ENCODE results near the gene RAPGEF4.

The RAPGEF4 gene

DNA sequence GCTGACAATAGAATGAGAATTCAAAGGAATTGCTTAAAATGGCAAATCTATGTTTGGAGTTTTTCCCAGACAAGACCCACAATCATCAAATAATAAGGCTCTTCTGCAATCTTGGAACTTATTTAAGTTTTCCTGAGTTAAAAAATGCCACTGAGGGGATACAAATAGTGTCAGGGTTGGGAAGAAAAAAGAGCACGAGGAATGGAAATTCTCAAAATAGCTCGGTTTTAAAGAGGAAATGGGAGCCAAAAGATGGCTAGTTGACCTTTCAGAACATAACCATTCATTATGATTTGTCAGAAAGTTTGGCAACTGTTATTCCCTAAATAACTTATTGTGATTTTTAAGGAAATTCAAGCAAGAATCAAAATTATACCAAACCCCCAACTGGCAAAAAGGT, 127.7 kb downstream of the RAPGEF4 start:
- DNase-seq = no peak

DNA sequence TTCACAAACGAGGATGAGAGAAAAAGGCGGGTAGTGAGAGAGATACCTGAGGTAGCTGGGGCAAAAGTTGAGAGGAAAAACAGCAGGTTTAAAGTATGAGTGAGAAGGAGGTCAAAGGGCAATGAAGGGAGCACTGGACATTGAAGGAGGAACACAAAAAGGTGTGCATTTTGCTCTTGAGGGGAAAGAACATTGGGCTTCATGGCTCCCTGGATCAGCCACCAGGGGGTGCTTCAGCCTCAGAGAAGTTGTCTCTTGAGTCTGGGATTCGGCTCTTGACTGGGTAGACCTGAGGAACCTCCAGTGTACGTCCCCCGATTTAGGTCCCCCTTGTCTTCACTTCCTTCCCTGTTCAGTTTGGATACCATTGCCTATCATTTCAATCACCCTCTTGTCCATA, 128.5 kb downstream of the RAPGEF4 start:
- DNase-seq = peak; percentile 29

DNA sequence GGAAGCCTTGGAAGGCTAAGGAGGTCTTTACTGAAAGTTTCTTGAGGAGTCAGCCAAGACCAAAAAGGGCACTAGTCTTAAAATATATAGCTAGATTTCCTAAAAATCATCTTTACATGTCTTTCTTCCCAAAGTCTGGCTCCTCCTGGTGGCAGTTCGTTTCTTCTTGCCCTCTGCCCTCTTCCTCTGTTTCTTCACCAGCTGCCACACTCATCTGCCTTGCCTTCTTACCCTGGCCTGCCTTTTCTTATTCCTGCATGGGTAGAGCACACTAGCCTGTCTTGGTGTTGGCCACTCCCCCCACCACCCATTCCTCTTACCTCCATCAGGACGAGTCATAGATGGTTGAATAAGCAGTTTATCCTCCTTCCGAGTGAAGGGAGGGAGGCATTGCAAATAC, 129.8 kb downstream of the RAPGEF4 start:
- DNase-seq = peak; percentile 11

DNA sequence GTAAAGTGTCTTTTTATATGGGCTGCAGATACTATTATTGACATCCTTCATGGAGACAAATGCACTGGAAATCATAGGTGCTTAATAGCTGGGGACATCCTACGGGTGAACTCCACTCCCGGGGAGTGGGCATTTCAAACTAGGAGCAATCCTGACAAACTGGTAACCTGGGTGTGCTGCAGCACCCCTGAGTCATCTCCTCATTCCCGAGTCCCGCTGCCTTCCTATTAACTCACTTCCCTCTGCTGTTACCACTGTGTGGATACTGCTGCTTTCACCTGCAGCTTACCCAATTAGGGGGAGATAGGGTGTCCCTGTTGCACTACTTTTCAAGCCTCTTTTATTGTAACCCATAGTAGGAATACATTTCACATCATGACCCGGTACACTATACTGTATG, 134.2 kb downstream of the RAPGEF4 start:
- no peak for DNase-seq

DNA sequence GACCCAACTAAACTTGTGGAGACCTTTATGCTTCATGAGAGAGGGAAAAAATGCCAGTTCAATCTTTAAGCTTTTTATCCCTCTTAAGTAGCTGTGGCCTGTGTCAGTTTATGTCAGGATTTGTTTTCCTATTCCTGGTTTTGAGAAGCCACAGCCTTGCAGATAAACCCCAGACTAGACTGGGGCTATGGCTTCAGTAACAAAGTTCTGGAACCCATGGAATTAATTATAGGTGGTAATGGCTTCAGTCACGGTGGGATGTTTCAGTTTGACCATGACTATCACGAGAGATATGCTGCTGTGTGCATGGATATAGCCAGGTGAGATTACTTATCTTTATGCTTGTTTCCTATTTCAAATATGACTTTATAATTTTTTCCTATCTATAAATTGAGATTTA, 134.8 kb downstream of the RAPGEF4 start:
- DNase-seq = no peak

DNA sequence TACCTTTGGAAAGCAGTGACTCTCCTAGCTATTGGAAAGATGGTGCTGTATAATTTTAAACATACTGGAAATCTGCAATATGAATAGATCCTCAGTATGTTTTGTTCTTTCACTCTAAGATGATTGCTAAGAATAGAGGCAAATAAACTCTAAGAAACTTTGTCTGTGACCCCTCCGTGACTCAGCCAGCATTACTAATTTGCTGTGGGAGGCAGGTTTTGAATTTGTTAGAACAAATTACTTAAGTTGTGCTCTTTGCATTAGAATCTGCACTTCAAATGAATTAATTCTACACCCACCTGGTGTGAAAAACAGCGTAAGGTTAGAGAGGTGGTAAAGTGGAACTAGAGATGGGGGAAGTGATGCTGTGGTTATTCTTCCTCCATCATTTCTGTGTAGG, 142.2 kb downstream of the RAPGEF4 start:
- no peak for DNase-seq

DNA sequence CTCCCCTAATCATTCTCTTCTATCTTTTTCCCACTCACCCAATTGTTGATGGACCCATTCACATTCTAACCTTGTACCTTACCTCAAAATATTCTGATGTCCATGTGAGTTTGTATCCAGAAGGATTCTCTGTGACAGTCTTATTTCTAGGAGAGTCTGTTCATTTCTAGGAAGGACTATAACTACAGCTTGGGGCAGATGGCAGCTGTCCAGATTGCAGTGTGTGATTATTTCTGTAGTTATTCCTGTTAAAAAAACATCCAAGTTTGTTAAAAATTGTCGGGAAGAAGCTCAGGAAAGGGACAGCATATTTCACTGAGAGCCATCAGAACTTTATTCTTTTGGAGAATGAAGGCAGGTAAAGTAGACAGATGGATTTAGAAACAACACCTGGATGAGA, 142.6 kb downstream of the RAPGEF4 start:
- DNase-seq = peak; percentile 21

DNA sequence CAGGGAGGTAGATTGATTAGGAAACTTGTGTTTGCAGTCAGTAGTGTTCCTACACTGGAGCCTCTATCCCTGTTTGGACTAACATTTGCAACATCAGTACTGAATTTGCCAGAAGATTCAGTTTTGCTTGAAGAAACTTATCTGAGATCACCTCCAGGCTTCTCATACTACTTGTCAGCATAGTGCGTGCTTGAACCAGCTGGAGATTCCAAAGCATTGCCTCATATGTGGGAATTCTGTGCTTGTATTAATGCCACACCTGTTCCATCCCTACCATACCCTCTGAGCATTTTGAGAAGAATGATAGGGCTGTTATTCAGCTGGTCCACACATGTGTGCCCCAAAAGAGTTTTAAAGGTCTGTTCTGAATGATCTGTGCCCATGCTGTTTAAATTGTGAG, 148.7 kb downstream of the RAPGEF4 start:
- no peak for DNase-seq

DNA sequence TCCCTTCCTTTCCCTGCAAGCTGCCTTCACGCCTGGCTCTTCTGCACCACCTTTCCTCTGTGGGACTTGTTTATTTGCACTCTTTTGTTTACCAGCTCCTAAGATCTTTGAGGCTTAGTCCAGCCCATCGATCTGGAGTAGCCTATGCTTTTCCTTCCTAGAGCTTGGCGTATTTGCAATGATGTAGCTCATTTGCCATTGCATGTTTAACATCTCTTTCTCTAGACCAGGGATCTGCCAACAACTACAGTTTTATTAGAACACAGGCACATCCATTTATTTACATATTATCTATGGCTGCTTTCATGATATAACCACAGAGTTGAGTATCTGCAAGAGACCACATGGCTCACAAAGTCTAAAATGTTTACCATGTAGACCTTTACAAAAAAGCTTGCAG, 150.4 kb downstream of the RAPGEF4 start:
- no peak for DNase-seq

DNA sequence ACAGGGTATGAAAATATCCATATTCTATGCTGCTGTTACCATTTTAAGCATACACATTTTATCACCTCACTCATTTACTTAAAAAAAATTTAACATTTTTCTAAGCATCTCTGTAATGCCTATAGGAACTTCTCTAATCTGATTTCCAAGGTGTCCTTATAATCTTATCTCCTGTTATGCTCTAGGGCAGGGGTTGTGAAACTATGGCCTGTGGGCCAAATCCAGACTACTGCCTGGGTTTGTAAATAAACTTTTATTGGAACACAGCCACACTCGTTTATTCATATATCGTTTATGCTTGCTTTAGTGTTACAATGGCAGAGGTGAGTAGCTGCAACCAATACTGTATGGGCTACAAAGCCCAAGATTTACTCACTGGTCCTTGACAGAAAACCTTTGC, 151.6 kb downstream of the RAPGEF4 start:
- no peak for DNase-seq

DNA sequence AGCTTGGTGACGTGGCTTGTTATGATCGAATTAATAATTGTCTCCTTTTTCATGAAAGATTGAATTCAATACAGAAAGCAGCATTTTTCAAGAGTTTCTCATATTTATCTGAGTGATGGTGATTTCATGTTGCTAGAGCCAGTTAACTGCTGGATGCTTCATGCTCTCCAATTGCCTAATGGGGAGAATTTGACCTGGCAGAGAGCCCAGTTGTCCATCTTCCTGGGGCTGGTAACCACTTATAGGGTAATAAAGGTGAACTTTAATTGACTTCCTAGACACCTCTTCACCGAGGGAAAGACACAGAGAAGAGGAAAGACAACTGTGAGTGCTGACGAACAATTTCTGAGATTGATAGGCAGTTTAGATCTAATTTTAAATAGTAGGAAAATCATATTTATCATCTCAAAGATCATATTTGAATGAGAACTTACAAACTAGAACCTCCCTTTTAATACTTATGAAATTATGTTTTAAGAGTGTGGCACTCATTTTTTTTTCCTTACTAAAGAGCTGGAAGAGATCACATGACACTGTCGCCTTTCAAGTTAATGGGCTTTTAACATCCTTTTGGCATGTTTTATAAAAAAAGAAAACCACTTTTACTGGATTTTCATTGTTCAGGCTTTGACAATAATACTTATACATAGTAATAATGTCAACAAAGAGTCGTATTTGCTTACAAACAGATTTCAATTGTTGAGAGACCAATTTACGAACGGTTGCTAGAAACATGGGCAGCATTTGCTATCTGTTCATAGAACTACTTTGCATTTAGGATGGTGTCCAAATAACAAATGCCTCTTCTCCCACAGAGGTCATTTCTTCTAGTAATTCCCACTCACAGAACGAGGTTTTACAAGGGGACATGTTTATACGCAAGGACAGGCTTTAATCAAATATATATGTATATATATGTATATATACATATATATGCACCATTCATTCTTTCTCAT, 153.3 kb downstream of the RAPGEF4 start:
- DNase-seq = no peak

DNA sequence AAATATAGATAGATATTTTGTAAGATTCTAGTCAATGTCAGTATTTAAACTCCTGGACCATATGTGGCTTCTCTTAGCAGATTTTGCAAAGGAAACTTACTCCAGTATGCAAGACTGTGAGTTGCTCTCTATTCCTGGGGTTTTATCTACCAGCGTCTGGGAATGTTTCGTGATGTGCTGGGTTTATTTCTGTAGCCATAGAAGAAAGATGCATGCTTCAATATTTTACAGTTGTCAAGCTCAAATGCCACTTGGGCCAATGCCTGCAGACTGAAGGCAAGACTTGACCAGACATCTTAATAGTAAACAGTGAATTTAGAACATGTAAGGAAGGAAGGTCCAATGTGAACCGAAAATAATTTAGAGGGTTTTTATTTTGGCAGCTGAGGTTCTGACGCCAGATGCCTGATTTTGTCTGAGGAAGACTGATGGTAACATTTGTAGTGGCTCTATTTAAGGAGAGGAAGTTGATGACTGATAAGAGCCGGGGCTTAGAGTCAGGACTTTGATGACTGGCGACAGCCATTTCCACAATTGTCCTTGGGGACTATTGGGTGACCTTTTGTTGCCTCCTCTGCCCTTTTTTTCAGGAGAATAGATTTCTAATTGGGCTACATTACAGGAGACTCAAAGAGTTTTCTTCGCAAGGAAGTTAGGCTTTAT, 154.3 kb downstream of the RAPGEF4 start:
- DNase-seq = no peak

DNA sequence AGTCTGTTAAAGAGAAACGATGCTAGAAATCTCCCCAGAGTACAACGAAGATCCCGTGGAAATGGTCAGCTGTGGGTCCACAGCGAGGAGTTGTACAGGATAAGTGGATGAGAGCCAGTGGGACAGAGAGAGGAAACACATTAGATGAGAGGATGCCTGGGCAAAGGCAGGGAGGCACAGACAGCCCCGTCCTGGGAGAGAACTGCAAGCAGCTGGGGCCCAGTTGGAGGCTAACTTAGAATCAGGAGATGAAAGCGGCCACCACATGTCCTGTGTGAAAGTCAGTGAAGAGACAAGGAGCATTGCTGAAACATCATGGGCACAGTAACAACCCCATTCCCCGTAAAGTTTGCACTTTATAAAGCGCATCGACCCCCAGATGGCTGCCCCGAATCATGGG, 157.5 kb downstream of the RAPGEF4 start:
- no peak for DNase-seq

DNA sequence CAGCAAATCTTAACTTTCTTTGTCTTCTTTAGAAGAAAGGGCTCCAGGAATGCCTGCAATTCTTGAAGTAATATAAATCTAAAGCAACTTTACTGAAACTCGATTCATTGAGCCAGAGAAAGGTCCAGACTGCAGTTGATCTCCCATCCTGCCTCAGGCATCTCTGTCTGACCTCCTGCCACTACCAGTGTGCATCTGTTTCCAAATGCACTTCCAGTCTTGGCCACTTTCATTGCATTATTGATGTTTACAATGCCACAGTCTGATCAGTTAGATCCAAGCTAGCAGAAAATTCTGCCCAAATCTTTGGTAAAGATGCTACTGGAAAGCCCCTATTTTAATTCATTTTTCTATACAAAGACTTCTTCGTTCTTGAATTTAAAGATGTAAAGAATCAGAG, 158.0 kb downstream of the RAPGEF4 start:
- DNase-seq = no peak

DNA sequence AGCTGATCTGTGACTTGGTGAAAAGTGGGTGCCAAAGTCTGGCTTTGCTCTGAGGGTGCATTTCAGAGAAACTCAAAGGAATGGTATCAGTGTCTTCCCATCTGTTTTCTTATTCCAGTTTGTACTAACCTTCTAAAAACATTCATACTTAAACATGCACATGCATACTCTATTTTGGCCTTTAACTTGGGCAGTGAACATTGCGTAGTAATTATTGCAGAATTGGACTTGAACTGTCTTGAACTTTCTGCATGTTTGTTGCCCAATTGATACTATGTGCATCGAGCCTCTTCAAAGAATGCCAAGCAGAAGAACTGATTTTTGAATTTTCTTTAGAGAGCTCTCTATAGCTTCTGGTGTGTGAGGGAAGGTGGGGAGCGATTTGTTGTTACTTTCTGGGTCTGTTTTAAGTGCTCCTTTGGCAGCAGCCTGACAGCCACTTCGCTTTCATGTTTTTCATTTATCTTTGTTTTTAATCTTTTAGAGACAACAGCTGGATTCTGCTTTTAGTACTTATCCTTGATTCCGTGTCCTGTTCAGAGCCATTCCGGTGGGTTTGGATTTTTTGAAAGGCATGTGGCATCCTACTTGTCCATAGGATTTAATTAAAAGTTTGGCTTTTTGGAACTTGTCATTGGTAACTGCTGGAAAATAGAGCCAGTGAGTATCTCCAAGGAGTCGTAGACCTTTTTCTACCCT, 159.2 kb downstream of the RAPGEF4 start:
- no peak for DNase-seq

DNA sequence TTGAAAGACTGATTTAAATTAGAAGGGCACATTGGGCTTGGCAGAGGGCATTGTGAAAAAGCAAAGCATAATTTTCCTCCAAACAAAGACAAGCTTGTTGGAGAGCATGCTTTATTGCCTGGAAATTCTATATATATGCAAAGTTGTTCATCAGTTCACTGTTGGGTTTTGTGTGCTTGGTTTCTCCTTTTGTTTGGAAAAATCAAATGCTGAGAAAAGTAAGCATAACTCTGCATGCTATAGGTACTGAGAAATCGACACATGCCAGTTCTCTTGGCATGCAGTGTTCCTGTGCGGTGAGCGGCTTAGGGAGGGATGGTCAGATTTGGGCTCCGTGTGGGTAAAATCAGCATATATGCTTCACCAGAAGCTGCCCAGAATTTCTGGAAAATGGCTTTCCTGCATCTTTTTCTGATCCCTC, 161.0 kb downstream of the RAPGEF4 start:
- DNase-seq = no peak

DNA sequence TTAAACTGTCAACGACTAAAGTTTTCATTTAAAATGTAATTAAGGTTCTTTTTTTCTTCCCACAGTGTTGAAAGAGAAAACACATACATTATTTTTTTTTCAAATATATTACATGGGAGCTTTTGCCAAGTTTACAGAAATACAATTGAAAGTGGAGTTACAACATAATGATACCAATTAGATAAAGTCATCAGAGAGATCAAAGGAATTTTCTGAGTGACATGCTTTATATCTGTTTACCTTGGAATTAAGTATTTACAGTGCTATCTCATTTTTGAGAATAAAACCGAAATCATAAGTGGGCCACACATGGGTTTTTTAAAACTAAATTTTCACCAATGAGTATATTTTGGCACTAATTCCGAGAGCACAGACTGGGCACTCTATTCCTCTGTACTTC, 165.2 kb downstream of the RAPGEF4 start:
- DNase-seq = no peak

DNA sequence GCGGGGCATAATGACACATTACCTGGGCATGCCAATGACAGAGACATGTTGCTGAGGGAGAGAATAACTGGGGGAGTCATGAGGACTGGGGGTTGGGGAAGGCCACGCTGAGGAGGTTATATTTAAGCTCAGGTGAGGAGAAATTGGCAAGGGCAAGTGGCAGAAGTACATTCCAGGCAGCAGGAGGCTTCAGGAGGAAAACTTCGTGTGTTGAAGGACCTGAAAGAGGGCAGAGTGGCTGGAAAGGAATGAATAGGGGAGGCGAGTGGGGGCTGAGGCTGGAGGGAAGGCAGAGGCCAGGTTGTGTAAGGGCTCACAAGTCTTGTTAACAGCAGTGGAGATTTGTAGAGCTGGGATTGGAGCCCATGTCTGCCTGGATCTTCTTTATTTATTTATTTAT, 166.3 kb downstream of the RAPGEF4 start:
- DNase-seq = no peak

DNA sequence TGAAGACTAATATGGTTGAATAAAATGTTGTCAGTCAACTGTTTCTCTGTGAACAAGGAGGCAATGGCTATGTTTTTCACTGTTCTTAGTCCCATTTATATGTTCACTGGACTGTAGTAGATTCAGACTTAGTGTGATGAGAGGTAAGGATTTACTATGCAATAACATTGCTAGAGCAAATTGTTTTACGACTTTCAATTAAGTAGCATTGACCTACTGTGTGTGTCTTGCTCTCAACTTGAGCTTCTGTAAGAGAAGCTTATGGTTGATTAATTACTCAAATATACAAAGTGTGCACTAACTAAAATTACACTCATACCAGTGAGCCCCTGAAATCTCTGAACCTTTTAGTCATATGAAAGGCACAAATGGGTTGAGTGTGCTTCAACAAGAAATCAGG, 168.6 kb downstream of the RAPGEF4 start:
- DNase-seq = no peak

DNA sequence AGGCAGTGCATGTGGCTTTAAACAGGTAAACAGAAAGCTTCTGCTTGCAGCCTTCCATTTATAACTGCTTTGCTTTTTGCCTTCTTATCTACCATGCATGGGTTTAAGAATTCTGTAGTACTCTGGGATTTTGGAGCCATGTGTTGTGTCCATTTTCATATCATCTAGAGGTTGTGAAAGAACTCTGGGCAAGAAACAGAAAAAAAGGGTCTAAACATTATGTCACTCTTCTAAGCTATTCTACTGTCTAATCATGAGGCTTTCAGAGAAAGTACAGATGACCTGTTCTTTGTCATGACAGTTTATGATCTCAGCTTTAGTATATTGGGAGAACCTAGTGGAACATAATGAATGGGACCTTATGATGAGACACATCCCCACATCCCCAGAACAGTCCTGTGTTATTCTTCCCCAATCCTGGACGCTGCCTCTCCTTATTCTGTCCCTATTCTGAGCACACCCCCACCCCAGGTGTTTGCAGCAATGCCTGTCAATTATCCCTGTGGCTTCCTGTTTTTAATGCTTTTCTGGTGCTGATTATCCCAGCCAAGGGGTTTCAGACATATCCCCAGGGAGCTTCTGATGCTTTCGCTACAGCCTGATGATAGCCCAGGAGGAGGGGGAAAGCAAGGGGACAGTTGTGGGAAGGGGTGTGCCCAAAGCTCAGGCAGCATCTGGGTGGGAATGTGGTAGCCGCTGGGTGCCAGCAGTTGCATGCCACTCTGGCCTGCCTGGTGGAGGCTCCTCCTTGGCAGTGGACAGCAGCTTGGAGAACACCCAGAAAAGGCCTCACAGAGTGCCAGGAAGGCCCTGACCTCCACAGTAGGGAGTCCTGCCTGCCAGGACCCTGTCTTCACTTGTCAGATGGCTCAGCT, 170.5 kb downstream of the RAPGEF4 start:
- DNase-seq = no peak

DNA sequence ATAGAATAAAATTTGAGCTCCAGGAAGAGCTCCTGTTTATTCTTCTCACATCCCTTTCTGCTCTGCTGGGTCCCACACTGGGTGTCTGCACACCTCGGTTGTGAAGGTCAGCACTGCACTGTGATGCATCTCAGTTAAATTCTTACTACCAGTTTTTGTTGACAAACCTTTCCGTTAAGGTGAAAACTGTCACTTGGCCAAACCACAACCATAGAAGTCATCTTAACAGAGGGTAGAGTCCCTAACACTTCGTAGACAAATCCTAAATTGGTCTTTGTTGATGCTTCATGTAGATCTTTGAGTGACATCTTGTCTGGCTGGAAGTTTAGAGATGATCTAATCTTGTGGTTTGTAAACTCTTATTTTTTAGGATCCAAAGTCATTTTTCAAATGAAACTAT, 172.6 kb downstream of the RAPGEF4 start:
- no peak for DNase-seq

DNA sequence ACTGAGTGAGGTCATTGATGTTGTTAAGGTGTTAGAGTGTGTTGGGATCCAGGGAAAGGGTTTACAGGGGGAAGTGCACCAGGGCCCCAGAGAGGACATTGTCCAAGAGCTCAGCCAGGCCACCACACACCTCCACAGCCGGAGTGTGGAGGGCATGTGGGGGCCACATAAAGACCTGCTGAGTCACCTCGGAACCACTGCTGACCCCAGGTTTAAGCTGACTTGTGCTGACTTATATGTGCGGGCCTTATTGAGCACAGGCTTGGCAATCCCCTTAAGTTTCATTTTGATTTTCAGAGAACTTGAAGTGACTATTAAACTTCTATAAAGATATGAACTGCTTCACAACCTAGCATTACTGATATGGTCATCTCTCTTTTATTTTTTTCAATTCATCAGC, 173.8 kb downstream of the RAPGEF4 start:
- DNase-seq = no peak

DNA sequence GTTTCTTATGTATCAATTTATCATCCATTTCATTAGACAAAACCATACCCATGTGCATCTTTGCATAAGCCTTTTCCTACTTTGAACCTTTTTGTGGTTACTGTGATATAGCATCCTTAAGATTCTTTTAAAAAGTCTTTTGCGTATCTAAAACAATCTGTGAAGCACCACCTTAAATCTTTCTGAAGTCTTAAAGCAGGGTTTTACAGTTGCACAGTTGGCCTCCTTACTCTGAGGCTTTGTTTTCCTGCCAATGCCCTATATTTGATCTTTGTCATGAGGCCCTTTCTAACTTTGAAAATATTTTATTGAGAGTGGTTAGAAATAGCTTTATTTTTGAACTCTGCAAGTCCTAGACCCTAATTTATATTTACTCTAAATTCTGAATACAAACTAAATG, 176.6 kb downstream of the RAPGEF4 start:
- DNase-seq = no peak
